CD4-positive, alpha-beta T cell treated with Interleukin-15 for 4 hours (primary cell): ENCODE measurements around the gene RNF39.

Source experiments
- DNase-seq: peaks from one replicate; pipeline ENCODE4 v3.0.0-alpha.2; 2020; ENCODE audit warnings: low spot score

Gene RNF39

GRCh38 chr6:30096829-30097228 is 21.3 kb upstream of the RNF39 start:
- no peak for DNase-seq

GRCh38 chr6:30093951-30094661 is 18.5 kb upstream of the RNF39 start:
- DNase-seq, result no peak

GRCh38 chr6:30092852-30093543 is 17.4 kb upstream of the RNF39 start:
- no peak for DNase-seq

GRCh38 chr6:30091577-30092381 is 16.2 kb upstream of the RNF39 start:
- no peak for DNase-seq

GRCh38 chr6:30087876-30088275 is 12.3 kb upstream of the RNF39 start:
- no peak for DNase-seq

- DNase-seq, result no peak
These were observed 1.6 kb upstream of the RNF39 start for GRCh38 chr6:30077218-30077617.

- DNase-seq, result no peak
These were observed 492 bp upstream of the RNF39 start for GRCh38 chr6:30075790-30076732.

- no peak for DNase-seq
These were observed 1.1 kb downstream of the RNF39 start for GRCh38 chr6:30074331-30075093.

- DNase-seq, result no peak
These were observed 1.9 kb downstream of the RNF39 start for GRCh38 chr6:30073489-30074235.

GRCh38 chr6:30071858-30072257 is 3.7 kb downstream of the RNF39 start:
- DNase-seq, result no peak

- no peak for DNase-seq
These were observed 4.3 kb downstream of the RNF39 start for GRCh38 chr6:30071081-30071818.

GRCh38 chr6:30067460-30068139 is 8.0 kb downstream of the RNF39 start:
- no peak for DNase-seq

GRCh38 chr6:30066577-30067459 is 8.8 kb downstream of the RNF39 start, which contains the start of gene PPP1R11:
Gene PPP1R11, plus strand, starts transcription at chr6:30067198. Its CDS starts 213 bp downstream, at chr6:30067411.
- peak; percentile 99 for DNase-seq

- DNase-seq, result no peak
These were observed 9.5 kb downstream of the RNF39 start for GRCh38 chr6:30066082-30066481.

- no peak for DNase-seq
These were observed 12.3 kb downstream of the RNF39 start for GRCh38 chr6:30063315-30063714.

- DNase-seq, result peak; percentile 25
These were observed 12.9 kb downstream of the RNF39 start for GRCh38 chr6:30062471-30063178.

- DNase-seq, result no peak
These were observed 13.6 kb downstream of the RNF39 start for GRCh38 chr6:30061858-30062458.
